Measurements from ENCODE around the gene EFCAB13.

DNA sequence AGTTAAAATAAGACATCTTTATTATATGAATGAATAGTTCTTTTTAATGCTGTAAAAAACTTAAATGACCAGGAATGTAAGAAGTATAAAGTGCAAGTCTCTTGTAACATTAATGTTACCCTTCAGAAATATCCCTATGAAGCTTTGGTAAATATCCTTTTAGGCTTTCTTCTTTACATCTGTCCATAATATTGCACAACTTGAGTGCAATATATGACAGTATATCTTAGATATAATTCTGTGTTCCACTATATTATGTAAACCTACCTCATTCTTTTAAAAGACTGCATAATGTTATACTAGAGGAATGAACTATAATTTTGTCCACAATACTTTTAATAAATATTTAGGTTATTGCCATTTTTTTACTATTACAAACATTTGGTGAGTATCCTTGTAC is 81.1 kb downstream of the EFCAB13 start:
- TF ChIP-seq CTCF (IDR thresholded peaks at IDR 0.05) (no peak), POLR2A (IDR thresholded peaks at IDR 0.05) (no peak)

Data from right lobe of liver (tissue), 4 donors.